ENCODE results near the gene SLPI.

Gene SLPI

DNA sequence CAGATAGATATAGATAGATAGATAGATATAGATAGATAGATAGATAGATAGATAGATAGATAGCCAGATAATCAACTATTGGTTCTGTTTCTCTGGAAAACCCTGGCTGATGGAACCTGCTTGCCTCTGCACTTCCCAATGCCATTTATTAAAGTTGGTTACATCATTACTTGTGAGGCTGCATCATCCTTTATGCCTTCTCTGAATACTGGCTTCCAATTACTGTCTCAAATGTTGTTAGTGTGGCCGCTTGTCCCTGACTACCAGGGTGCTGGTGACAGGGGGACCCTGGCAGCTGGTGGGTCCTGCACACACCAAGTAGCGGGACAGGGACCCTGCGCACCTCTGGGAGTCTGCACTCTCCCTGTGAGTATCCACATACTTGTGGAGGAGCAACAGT lies 3.9 kb upstream of the SLPI start:
- TF ChIP-seq, protein P1, sequence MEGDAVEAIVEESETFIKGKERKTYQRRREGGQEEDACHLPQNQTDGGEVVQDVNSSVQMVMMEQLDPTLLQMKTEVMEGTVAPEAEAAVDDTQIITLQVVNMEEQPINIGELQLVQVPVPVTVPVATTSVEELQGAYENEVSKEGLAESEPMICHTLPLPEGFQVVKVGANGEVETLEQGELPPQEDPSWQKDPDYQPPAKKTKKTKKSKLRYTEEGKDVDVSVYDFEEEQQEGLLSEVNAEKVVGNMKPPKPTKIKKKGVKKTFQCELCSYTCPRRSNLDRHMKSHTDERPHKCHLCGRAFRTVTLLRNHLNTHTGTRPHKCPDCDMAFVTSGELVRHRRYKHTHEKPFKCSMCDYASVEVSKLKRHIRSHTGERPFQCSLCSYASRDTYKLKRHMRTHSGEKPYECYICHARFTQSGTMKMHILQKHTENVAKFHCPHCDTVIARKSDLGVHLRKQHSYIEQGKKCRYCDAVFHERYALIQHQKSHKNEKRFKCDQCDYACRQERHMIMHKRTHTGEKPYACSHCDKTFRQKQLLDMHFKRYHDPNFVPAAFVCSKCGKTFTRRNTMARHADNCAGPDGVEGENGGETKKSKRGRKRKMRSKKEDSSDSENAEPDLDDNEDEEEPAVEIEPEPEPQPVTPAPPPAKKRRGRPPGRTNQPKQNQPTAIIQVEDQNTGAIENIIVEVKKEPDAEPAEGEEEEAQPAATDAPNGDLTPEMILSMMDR (IDR thresholded peaks at IDR 0.05; ENCODE audit: low read depth, low read length) = no peak
- no peak for DNase-seq (ENCODE audit: low read depth in 2 of 2)
- no peak overlapping the region for H3K4me3 ChIP-seq (replicated peaks in 1 of 2; ENCODE audit: low read depth in 2 of 2, low read length in 2 of 2)

DNA sequence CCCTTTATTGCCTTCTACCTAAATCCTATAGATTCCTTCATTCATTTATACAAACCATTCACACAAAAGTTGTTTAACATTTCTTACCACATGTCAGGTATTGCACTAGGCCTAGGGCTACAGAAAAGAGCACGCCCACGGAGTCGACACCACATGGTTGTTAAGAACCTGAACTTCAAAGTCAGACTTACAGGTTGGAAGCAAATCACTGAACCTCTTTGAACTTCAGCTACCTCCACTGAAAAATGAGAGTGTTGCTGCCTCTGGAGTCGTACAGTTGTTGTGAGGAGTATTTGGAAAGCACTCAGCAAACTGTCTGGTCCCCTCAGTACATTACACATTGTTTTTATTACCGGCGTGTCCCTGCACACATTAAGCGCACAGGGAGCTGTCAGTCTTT lies 3.3 kb upstream of the SLPI start:
- no peak for DNase-seq (ENCODE audit: low read depth in 2 of 2)
- TF ChIP-seq, protein P1 (IDR thresholded peaks at IDR 0.05; ENCODE audit: low read depth, low read length) = no peak
- H3K4me3 ChIP-seq (replicated peaks in 1 of 2; ENCODE audit: low read depth in 2 of 2, low read length in 2 of 2) = no peak overlapping the region

DNA sequence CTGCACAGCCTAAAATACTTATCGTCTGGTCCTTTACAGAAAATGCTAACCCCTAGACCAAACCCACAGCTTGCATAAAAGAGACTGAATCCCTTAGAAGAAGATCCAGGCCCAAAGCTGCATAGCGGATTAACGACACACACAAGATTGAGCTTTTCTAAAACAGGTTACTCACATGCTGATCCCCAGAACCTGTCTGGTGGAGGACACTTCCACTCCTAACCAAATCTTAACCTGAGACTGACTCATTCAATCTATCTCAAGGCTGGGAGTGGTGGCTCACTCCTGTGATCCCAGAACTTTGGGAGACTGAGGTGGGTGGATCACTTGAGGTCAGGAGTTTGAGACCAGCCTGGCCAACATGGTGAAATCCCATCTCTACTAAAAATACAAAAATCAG lies 2.8 kb upstream of the SLPI start:
- TF ChIP-seq, protein P1 (IDR thresholded peaks at IDR 0.05; ENCODE audit: low read depth, low read length) = no peak
- DNase-seq (ENCODE audit: low read depth in 2 of 2) = no peak
- no peak overlapping the region for H3K4me3 ChIP-seq (replicated peaks in 1 of 2; ENCODE audit: low read depth in 2 of 2, low read length in 2 of 2)

DNA sequence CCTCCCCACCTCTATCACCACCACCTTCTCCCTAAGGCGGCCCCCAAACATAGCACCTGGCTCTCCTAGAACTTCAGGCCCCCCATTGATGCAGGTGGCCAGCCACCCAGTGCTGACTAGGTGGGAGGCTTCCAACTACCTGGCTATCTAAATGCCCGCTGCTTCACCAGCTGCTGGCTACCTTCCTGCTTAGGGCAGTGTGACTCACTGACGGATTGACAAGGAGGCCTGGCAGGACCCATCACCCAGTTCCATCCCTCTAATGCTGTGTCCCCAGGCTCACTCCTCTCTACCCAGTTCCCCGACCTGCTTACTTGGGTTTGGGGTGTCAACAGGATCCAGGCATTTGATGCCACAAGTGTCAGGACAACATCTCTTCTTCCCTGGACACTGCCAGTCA lies 1.1 kb downstream of the SLPI start:
- H3K4me3 ChIP-seq (replicated peaks in 1 of 2; ENCODE audit: low read depth in 2 of 2, low read length in 2 of 2) = no peak overlapping the region
- TF ChIP-seq, protein P1 (IDR thresholded peaks at IDR 0.05; ENCODE audit: low read depth, low read length) = no peak
- no peak for DNase-seq (ENCODE audit: low read depth in 2 of 2)

DNA sequence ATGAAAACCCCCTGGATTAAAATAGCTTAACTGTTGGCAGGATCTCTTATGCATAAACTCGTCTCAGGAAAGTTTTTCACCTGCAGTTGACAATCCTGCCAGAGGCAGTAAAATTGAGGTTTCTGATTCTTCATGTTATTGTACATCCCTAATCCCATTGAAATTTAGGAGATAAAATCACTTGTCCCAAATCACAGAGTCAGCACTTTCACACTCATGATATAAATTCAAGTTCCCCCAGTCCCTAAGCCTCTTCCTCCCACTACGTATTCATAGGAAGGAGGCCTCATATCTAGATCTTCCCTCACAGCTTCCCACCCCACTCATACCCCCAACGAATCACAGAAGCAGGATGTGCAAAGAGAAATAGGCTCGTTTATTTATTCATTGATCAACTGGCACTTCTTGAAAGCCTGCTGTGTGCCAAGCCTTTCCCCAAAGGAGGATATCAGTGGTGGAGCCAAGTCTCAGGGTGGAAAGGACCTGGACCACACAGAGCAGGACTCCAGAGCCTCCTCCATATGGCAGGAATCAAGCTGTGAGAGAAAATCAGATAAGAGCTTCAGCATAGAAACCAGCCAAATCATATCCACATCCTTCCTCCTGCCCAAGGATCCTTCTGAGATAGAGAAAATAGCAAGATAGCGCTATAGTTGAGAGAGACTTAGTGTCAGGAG lies 2.3 kb downstream of the SLPI start:
- no peak overlapping the region for H3K4me3 ChIP-seq (replicated peaks in 1 of 2; ENCODE audit: low read depth in 2 of 2, low read length in 2 of 2)
- TF ChIP-seq, protein P1 (IDR thresholded peaks at IDR 0.05; ENCODE audit: low read depth, low read length) = no peak
- DNase-seq (ENCODE audit: low read depth in 2 of 2) = no peak

DNA sequence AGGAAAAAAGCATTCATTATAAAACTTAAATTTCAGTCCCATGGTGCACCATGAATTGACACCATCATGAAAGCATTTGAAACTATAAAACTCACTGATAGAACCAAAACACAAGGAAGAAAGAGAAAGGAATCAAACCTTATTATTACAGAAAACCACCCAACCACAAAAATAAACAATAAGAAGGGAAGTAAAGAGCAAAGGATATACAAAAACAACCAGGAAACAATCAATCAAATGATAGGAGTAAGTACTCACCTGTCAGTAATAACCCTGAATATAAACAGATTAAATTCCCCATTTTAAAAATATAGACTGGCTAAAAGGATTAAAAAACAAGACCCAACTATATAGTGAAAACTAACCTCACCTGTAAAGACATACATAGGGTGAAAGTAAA lies 5.8 kb downstream of the SLPI start:
- TF ChIP-seq, protein P1 (IDR thresholded peaks at IDR 0.05; ENCODE audit: low read depth, low read length) = no peak
- no peak for DNase-seq (ENCODE audit: low read depth in 2 of 2)
- H3K4me3 ChIP-seq (replicated peaks in 1 of 2; ENCODE audit: low read depth in 2 of 2, low read length in 2 of 2) = no peak overlapping the region

DNA sequence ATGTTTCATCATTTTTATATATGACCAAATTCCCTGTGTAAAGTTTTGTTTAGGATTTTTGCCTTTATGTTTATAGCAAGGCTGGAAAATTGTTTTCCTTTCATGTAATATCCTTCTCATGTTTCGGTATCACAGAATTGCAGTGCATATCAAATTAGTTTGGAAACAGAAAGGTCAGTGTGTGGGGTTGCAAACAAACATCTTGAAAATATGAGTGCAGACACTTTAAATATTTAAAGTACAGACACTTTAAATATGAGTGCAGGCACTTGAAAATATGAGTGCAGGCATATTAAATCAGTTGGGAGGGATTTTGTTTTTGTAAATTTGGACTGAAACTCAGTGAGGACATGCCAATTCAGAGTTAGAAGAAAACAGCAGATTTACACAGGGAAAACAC lies 6.5 kb downstream of the SLPI start:
- H3K4me3 ChIP-seq (replicated peaks in 1 of 2; ENCODE audit: low read depth in 2 of 2, low read length in 2 of 2) = no peak overlapping the region

More for the DNA sequence above, 6.5 kb downstream of the SLPI start:
- TF ChIP-seq, protein P1 (IDR thresholded peaks at IDR 0.05; ENCODE audit: low read depth, low read length) = no peak
- no peak for DNase-seq (ENCODE audit: low read depth in 2 of 2)
